Inflammatory macrophage (primary cell): ENCODE data around the gene ABO.
"Not testable (repeated sequence)": the region's sequence is repeated elsewhere in the genome, so short reads cannot be mapped to it uniquely, and the experiment has no call there.

Experiments used
- DNase-seq, 2 donors: peaks; one replicate each; pipeline ENCODE4 v3.0.0-alpha.2; 2020 to 2022

Gene ABO

GRCh38 chr9:133239533-133240090 is 35.4 kb downstream of the ABO start:
- no peak for DNase-seq

GRCh38 chr9:133238851-133239532 is 36.0 kb downstream of the ABO start:
- peak; percentile 79 to 80 for DNase-seq

- DNase-seq, result peak; percentile 6
These were observed 36.6 kb downstream of the ABO start for GRCh38 chr9:133238272-133238850.

DNA sequence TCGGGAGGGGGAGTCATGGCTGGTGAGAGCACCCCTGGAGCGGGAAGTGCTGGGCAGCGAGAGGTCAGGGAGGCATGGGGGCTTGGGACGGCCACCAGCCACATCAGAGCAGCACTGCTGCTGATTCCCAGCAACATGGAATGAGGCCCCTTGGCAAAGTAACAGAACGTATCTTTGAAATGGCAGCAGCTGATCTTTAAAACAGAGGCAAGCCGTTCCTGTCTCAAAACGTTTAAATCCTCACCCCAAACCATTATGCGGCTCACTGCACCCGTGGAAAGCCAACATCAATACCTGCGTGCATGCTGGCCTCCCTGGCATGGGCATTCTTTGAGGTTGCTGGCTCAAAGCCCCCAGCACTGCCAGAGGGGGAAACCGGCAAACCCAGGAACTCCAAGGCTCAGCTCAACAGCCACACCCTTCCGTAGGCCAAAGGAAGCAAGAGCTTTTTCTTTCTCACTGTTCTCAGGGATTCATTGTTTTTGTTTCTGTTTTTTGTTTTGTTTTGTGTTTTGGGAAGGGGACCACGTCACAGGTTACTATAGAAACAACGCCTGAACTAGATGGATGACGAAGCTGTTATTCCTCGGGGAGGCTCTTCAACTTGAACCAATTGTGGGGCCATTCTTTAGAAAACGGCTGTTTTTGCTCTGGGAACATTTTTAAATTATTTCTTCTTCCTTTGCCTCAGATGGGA is 37.8 kb downstream of the ABO start:
- no peak for DNase-seq

GRCh38 chr9:133236291-133237034 is 38.5 kb downstream of the ABO start:
- DNase-seq, result not testable (repeated sequence)

DNA sequence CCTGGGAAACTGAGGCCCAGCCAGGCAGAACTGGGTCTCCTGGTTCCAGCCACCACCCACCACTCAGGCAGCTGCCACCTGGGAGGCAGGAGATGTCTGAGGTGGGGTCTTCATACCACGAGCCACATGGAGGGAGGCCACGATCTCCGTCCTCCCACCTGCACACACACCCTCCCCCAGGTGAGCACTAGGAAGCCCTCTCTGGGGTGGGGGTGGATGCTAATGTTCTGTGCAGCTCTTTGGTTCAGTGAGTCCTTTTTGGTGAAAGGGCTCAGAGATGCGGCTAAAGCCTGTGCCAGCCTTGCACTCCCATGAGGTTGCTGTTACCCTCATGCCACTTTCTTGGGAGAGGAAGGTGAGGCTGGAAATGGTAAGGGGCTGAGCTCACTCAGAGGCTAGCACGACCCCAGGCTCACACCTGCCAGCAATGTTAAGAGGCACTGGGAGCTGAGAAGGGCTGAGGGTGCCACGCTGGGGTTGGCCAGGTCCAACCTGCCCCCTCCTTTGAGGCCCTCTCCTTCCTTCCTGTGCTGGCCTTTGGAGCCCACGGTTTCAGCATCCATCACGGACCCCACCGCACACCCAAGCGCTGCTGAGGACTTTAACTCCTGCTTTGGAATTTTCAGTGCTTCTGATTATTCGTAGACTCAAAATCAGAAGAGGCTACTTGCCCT is 39.3 kb downstream of the ABO start:
- DNase-seq, result no peak

DNA sequence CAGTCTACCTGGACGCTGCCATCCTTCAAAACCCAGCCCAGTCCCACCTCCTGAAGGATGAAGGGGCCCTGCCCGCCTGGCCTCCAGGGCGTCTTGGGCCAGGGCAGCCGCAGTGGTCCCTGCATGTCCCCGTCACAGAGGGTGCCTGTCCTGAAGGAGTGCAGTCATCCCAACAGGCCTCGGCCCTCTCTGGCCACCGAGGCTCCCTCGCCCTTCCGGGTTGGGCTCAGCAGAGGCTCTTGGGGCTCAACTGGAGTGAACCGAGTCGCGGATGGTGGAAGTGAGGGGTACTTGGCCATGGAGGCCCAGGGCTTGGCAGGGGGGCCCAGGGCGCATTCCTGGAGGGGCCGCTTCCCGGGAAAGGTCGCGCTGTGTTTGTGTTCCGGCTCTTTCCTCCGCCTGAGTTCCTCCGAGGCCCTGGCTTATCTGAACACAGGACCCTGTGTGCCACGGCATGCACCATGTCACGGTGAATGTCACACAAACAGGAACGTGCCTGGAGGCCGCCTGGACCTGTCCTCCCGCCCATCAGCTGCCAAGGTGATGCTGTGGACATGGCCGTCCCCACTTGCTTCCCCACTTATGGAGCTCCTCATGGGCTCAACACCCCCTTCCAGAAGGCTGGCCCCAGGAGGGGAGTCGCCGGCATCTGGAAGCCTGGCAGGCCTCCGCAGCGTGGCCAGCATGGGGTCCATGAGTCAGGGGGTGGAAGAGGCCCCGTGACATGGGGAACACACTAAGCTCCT is 40.3 kb downstream of the ABO start:
- no peak for DNase-seq

GRCh38 chr9:133233681-133234432 is 41.1 kb downstream of the ABO start:
- no peak for DNase-seq

DNA sequence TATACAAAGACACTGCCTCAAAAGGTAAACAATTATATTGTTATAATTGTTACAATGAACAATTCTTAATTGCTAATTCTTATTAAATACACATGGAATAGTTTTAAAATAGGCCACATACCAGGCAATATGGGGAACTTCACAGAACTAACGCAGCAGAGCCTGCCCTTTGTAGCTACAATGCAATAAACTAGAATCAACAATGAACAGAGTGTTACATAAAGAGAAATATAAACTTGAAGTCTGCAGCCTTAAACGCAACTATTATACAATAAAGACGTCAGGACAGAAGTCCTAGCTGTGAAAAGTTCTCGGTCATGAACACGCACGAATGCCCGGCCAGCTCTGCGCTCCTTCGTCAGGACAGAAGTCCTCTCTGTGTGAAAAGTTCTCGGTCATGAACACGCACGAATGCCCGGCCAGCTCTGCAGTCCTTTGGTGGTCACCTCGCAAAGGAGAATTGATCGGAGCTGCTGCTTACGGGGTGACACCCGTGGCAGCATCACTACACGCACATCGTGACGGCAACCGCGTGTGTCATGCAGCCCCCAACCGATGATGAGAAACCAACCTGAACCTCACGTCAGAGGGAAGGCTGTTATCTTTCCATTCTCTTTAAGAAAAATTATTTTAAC is 43.0 kb downstream of the ABO start:
- DNase-seq, result not testable (repeated sequence)

- not testable (repeated sequence) for DNase-seq
These were observed 44.5 kb downstream of the ABO start for GRCh38 chr9:133230514-133230913.

DNA sequence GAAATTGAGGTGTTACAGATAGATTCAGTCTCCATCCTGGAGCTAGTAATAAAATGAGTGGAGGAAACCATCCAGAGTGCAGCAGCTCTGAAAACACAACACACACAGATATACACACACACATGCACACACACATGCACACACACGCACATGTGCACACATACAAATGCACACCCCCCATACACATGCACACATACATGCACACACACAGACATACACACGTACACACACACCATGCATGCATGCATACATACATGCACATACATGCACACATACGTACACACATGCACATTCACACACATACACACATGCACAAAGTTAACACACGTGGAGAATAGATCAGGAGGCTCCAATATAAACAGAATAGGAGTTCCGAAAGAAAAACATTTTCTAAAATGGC is 44.9 kb downstream of the ABO start:
- DNase-seq, result no peak

- not testable (repeated sequence) for DNase-seq
These were observed 46.4 kb downstream of the ABO start for GRCh38 chr9:133228474-133229193.

DNA sequence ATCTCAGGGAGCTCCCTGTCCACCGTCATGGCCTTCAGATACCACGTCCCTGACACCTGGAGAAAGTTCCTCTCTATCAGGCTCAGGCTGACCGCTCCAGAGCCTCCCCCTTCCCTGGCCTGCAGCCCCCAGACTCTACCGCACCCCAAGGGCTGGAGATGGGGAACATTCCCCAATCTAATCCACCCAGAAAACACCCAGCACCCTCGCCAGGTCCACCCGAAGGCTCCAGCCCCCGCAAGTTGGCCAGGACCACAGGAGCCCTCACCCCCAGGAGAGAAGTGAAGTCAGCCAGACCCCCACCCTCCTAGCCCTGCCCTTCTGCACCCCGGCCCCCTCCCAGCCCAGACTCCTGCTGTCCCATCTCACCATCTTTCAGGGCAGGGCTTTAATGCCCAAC is 47.0 kb downstream of the ABO start:
- not testable (repeated sequence) for DNase-seq

- DNase-seq, result no peak
These were observed 47.6 kb downstream of the ABO start for GRCh38 chr9:133227242-133227860.

- DNase-seq, result no peak
These were observed 48.5 kb downstream of the ABO start for GRCh38 chr9:133226219-133227171.

DNA sequence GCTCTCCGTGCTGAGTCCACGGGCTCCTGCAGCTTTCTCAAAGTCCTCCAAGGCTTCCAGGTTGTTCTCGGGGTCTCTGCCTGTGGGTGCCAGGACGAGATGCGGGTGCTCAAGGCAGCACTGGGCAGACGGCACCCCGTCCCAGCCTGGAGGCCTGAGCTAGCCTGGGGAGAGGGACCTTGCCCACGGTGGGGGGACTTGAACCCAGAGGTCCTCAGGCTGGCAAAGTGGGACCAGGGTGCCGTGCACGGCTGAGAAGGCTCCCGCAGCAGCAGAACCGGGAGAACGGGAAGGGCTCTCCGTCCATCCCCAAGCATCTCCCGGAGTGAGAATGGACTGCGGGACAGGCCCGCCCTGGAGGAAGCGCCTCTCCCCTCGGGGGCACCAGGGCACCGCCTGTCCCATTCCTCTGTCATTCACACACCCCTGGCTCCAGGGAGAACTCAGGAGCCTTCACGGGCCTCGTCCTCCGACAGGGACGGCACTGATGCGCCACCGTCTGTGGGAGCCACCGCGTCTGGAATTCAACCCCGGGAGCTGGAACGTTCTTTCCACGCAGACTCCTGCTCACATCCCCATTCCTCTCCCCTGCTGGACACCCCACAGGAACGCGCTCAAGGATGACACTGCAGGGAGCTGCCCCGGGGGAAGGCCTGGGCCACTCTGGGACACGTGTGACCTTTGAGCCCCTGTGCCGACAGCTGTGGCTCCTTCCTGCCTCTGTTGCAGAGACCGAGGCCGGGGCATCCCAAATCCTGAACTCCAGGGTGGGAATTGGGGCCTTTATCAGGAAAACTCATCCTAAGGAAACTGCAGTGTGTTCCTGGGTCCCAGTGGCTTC is 49.6 kb downstream of the ABO start:
- no peak for DNase-seq

DNA sequence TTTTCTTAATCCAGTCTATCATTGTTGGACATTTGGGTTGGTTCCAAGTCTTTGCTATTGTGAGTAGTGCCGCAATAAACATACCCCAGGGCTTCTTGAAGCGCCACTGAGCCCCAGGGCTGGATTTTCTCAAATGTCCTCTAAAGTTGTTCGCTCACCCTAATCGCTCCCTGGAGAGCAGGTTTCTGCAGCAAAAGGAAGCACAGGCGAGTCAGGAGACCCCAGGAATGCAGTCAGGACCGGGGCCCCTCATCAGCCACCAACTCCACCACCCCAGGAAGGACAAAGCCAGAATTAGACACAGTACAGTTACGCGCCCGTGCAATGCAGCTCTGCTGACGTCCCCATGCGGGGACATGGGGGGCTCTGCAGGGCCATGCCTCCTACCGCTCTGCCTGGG is 50.2 kb downstream of the ABO start:
- no peak for DNase-seq
